ENCODE results near the gene SLC22A17. TPM values are rescaled to one million over a fixed set of nuclear protein-coding genes. Genes with fewer than 3 reads are reported as not detected.

Gene SLC22A17
- total and polyA plus RNA-seq, 9 of the 15 experiments (the other 6 are each of a cell fraction or from before 2014, with no cell fraction given): 0.07 to 0.09 TPM; not detected in 7

- TF ChIP-seq TFE3 (CRISPR knock-in tag; IDR thresholded peaks at IDR 0.05) (no peak), ZNF639 (CRISPR knock-in tag; conservative IDR thresholded peaks at IDR 0.05 in 1 of 2, IDR thresholded peaks at IDR 0.05 in 1 of 2) (no peak), PBX2 (CRISPR knock-in tag; IDR thresholded peaks at IDR 0.05; ENCODE audit: low read depth) (no peak), PBX2 (tag; conservative IDR thresholded peaks at IDR 0.05; ENCODE audit: low read depth) (no peak)
Measured at GRCh38 chr14:23365732-23366425, 13.2 kb upstream of the SLC22A17 start (continued).
